ENCODE data around the gene STARD4.

- TF ChIP-seq CTCF (IDR thresholded peaks at IDR 0.05) (no peak), POLR2A (IDR thresholded peaks at IDR 0.05) (no peak), EP300 (IDR thresholded peaks at IDR 0.05) (no peak)
Measured at GRCh38 chr5:111498346-111498745, 14.0 kb downstream of the STARD4 start.

Measured in tibial nerve (tissue), 4 donors.